ENCODE results near the gene TMC6.

TMC6 gene

GRCh38 chr17:78101112-78101511 is 27.4 kb downstream of the TMC6 start:
- peaks cover 69 to 97% of the 10 kb centered on the region in 2 donors for H3K36me3 ChIP-seq (replicated peaks in 1 of 2; ENCODE audit: control insufficient read depth in 2 of 2, insufficient read depth in 2 of 2, low read length in 2 of 2)
- no peak overlapping the region for H3K9ac ChIP-seq (ENCODE audit: low read depth, low read length, poor library complexity)
- H3K4me3 ChIP-seq (ENCODE audit: low read length in 2 of 2): no peak overlapping the region
- H2BK5ac ChIP-seq (ENCODE audit: low read length): no peak overlapping the region
- no peak overlapping the region for H2AFZ ChIP-seq (ENCODE audit: low read length)
- no peaks in the 10 kb centered on the region for H3K79me1 ChIP-seq (ENCODE audit: low read depth, low read length)
- peaks cover 11 to 27% of the 10 kb centered on the region in 2 donors for H3K9me3 ChIP-seq (replicated peaks in 1 of 2; ENCODE audit: control insufficient read depth in 2 of 2, insufficient read depth in 1 of 2, low read depth in 1 of 2, low read length in 2 of 2)
- no peak overlapping the region for H2BK15ac ChIP-seq (ENCODE audit: low read length)
- no peak overlapping the region for H3K4me2 ChIP-seq (ENCODE audit: insufficient read depth, low read length, poor library complexity, severe bottlenecking)
- no peak overlapping the region for H3K14ac ChIP-seq (ENCODE audit: low read length)
- H2AK5ac ChIP-seq (ENCODE audit: low read depth, low read length): no peak overlapping the region
- no peak overlapping the region for H3K4ac ChIP-seq (ENCODE audit: low read length)
- H3K27me3 ChIP-seq (ENCODE audit: control insufficient read depth in 3 of 3, insufficient read depth in 3 of 3, low read depth in 1 of 3, low read length in 3 of 3): no peaks in the 10 kb centered on the region
- H3K18ac ChIP-seq (ENCODE audit: low read length): no peak overlapping the region
- no CpG with 5 or more reads among the region's 5 CpGs for WGBS, 2 donors (ENCODE audit: extremely low coverage in 2 of 2, insufficient read length in 2 of 2, insufficient replicate concordance in 1 of 2)
- no peak overlapping the region for H2BK12ac ChIP-seq (ENCODE audit: low read length)
- no peak overlapping the region for H2BK120ac ChIP-seq (ENCODE audit: low read depth, low read length)
- no peak overlapping the region for H3K27ac ChIP-seq (replicated peaks; ENCODE audit: low read length)
- H3K23ac ChIP-seq (ENCODE audit: low read depth, low read length, poor library complexity): no peak overlapping the region
- DNase-seq (ENCODE audit: low spot score): no peak
- no peak overlapping the region for H4K8ac ChIP-seq (ENCODE audit: low read depth, low read length)
- H4K91ac ChIP-seq (ENCODE audit: low read depth, low read length, poor library complexity): no peak overlapping the region
- no peaks in the 10 kb centered on the region for H3K4me1 ChIP-seq (ENCODE audit: control insufficient read depth in 2 of 2, insufficient read depth in 1 of 2, low read depth in 1 of 2, low read length in 2 of 2)

- no peak overlapping the region for H2AFZ ChIP-seq (ENCODE audit: low read length)
- no peak overlapping the region for H2BK15ac ChIP-seq (ENCODE audit: low read length)
- no peak overlapping the region for H3K4ac ChIP-seq (ENCODE audit: low read length)
- H3K27ac ChIP-seq (replicated peaks; ENCODE audit: low read length): no peak overlapping the region
- no peak overlapping the region for H3K23ac ChIP-seq (ENCODE audit: low read depth, low read length, poor library complexity)
- H2BK5ac ChIP-seq (ENCODE audit: low read length): no peak overlapping the region
- WGBS, 2 donors (ENCODE audit: extremely low coverage in 2 of 2, insufficient read length in 2 of 2, insufficient replicate concordance in 1 of 2): no CpG with 5 or more reads among the region's 9 CpGs
- H3K36me3 ChIP-seq (replicated peaks in 1 of 2; ENCODE audit: control insufficient read depth in 2 of 2, insufficient read depth in 2 of 2, low read length in 2 of 2): peaks cover 63 to 97% of the 10 kb centered on the region in 2 donors
- no peak overlapping the region for H3K4me2 ChIP-seq (ENCODE audit: insufficient read depth, low read length, poor library complexity, severe bottlenecking)
- no peak overlapping the region for H2BK120ac ChIP-seq (ENCODE audit: low read depth, low read length)
- no peak overlapping the region for H4K8ac ChIP-seq (ENCODE audit: low read depth, low read length)
- H3K4me1 ChIP-seq (ENCODE audit: control insufficient read depth in 2 of 2, insufficient read depth in 1 of 2, low read depth in 1 of 2, low read length in 2 of 2): no peaks in the 10 kb centered on the region
- DNase-seq (ENCODE audit: low spot score): no peak
- H3K79me1 ChIP-seq (ENCODE audit: low read depth, low read length): no peaks in the 10 kb centered on the region
- no peak overlapping the region for H2BK12ac ChIP-seq (ENCODE audit: low read length)
- H3K4me3 ChIP-seq (ENCODE audit: low read length in 2 of 2): no peak overlapping the region
- H3K14ac ChIP-seq (ENCODE audit: low read length): no peak overlapping the region
- no peak overlapping the region for H3K9ac ChIP-seq (ENCODE audit: low read depth, low read length, poor library complexity)
- H3K9me3 ChIP-seq (replicated peaks in 1 of 2; ENCODE audit: control insufficient read depth in 2 of 2, insufficient read depth in 1 of 2, low read depth in 1 of 2, low read length in 2 of 2): peaks cover 7 to 22% of the 10 kb centered on the region in 2 donors
- H3K18ac ChIP-seq (ENCODE audit: low read length): no peak overlapping the region
- H4K91ac ChIP-seq (ENCODE audit: low read depth, low read length, poor library complexity): no peak overlapping the region
- H2AK5ac ChIP-seq (ENCODE audit: low read depth, low read length): no peak overlapping the region
- H3K27me3 ChIP-seq (ENCODE audit: control insufficient read depth in 3 of 3, insufficient read depth in 3 of 3, low read depth in 1 of 3, low read length in 3 of 3): no peaks in the 10 kb centered on the region
Measured at GRCh38 chr17:78096093-78096492, 32.5 kb downstream of the TMC6 start.

DNA sequence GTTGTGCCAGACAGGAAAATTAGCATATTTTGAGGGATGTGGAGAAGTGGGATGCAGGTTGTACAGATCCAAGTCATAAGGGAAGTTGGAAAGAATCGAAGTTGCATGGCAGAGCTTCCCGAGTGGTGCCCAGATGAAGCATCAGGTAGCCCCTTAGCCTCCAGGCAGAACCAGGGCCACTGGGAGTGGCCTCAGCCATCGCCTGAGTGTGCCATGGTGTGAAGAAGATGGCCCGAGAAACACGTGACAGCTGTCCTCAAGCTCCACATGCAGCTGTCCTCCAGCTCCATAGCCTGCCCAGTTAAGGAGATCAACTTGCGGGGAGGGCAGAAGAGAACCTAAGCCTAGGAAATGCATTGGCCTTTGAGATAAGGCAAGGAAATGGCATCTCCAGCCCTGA is 33.5 kb downstream of the TMC6 start:
- Histone ChIP-seq H3K79me1 (ENCODE audit: low read depth, low read length) (no peaks in the 10 kb centered on the region), H2AFZ (ENCODE audit: low read length) (no peak overlapping the region), H3K9me3 (replicated peaks in 1 of 2; ENCODE audit: control insufficient read depth in 2 of 2, insufficient read depth in 1 of 2, low read depth in 1 of 2, low read length in 2 of 2) (peaks cover 4 to 17% of the 10 kb centered on the region in 2 donors), H3K27ac (replicated peaks; ENCODE audit: low read length) (no peak overlapping the region), H2AK5ac (ENCODE audit: low read depth, low read length) (no peak overlapping the region), H2BK5ac (ENCODE audit: low read length) (no peak overlapping the region), H4K8ac (ENCODE audit: low read depth, low read length) (no peak overlapping the region), H2BK15ac (ENCODE audit: low read length) (no peak overlapping the region), H3K27me3 (ENCODE audit: control insufficient read depth in 3 of 3, insufficient read depth in 3 of 3, low read depth in 1 of 3, low read length in 3 of 3) (no peaks in the 10 kb centered on the region), H3K4me1 (ENCODE audit: control insufficient read depth in 2 of 2, insufficient read depth in 1 of 2, low read depth in 1 of 2, low read length in 2 of 2) (no peaks in the 10 kb centered on the region), H3K36me3 (replicated peaks in 1 of 2; ENCODE audit: control insufficient read depth in 2 of 2, insufficient read depth in 2 of 2, low read length in 2 of 2) (peaks cover 62 to 98% of the 10 kb centered on the region in 2 donors), H3K9ac (ENCODE audit: low read depth, low read length, poor library complexity) (no peak overlapping the region), H3K4me2 (ENCODE audit: insufficient read depth, low read length, poor library complexity, severe bottlenecking) (no peak overlapping the region), H3K23ac (ENCODE audit: low read depth, low read length, poor library complexity) (no peak overlapping the region), H3K4ac (ENCODE audit: low read length) (no peak overlapping the region), H3K14ac (ENCODE audit: low read length) (no peak overlapping the region), H4K91ac (ENCODE audit: low read depth, low read length, poor library complexity) (no peak overlapping the region), H2BK12ac (ENCODE audit: low read length) (no peak overlapping the region), H3K4me3 (ENCODE audit: low read length in 2 of 2) (no peak overlapping the region), H2BK120ac (ENCODE audit: low read depth, low read length) (no peak overlapping the region), H3K18ac (ENCODE audit: low read length) (no peak overlapping the region)
- no peak for DNase-seq (ENCODE audit: low spot score)
- WGBS, 2 donors (ENCODE audit: extremely low coverage in 2 of 2, insufficient read length in 2 of 2, insufficient replicate concordance in 1 of 2): no CpG with 5 or more reads among the region's 6 CpGs

DNA sequence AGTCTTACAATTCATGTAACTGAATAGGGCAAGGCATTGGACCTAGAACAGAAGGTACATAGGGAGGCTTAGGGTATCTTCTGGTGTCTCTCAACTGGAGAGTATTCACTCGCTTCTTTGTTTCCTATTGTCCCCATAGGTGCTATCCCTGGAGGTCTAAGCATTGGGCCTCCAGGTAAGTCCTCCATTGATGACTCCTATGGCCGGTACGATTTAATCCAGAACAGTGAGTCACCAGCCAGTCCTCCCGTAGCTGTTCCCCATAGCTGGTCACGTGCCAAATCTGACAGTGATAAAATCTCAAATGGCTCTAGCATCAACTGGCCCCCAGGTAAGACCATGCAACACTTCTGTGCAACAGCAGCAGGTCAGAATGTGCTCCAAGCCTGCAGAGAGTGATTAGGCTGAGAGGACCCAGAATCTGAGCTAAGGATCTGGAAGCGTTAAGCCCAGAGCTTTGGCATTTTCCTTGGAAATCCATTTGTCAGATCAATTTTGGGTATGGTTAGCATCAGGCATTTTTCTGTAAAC is 35.7 kb downstream of the TMC6 start:
- Histone ChIP-seq H4K91ac (ENCODE audit: low read depth, low read length, poor library complexity) (no peak overlapping the region), H3K9ac (ENCODE audit: low read depth, low read length, poor library complexity) (no peak overlapping the region), H3K4me3 (ENCODE audit: low read length in 2 of 2) (no peak overlapping the region), H3K4me1 (ENCODE audit: control insufficient read depth in 2 of 2, insufficient read depth in 1 of 2, low read depth in 1 of 2, low read length in 2 of 2) (no peaks in the 10 kb centered on the region), H3K9me3 (replicated peaks in 1 of 2; ENCODE audit: control insufficient read depth in 2 of 2, insufficient read depth in 1 of 2, low read depth in 1 of 2, low read length in 2 of 2) (no peaks in the 10 kb centered on the region), H3K27me3 (ENCODE audit: control insufficient read depth in 3 of 3, insufficient read depth in 3 of 3, low read depth in 1 of 3, low read length in 3 of 3) (no peaks in the 10 kb centered on the region), H2AK5ac (ENCODE audit: low read depth, low read length) (no peak overlapping the region), H3K79me1 (ENCODE audit: low read depth, low read length) (no peaks in the 10 kb centered on the region), H3K23ac (ENCODE audit: low read depth, low read length, poor library complexity) (no peak overlapping the region), H4K8ac (ENCODE audit: low read depth, low read length) (no peak overlapping the region), H3K36me3 (replicated peaks in 1 of 2; ENCODE audit: control insufficient read depth in 2 of 2, insufficient read depth in 2 of 2, low read length in 2 of 2) (peaks cover 50 to 98% of the 10 kb centered on the region in 2 donors), H2BK15ac (ENCODE audit: low read length) (no peak overlapping the region), H2BK12ac (ENCODE audit: low read length) (no peak overlapping the region), H3K27ac (replicated peaks; ENCODE audit: low read length) (no peak overlapping the region), H3K14ac (ENCODE audit: low read length) (no peak overlapping the region), H3K4me2 (ENCODE audit: insufficient read depth, low read length, poor library complexity, severe bottlenecking) (no peak overlapping the region), H2BK120ac (ENCODE audit: low read depth, low read length) (no peak overlapping the region), H2AFZ (ENCODE audit: low read length) (no peak overlapping the region), H3K4ac (ENCODE audit: low read length) (no peak overlapping the region), H2BK5ac (ENCODE audit: low read length) (no peak overlapping the region), H3K18ac (ENCODE audit: low read length) (no peak overlapping the region)
- DNase-seq (ENCODE audit: low spot score): no peak
- no CpG with 5 or more reads among the region's 6 CpGs for WGBS, 2 donors (ENCODE audit: extremely low coverage in 2 of 2, insufficient read length in 2 of 2, insufficient replicate concordance in 1 of 2)
